Measurements from ENCODE around the gene NACC2. TPM values are rescaled to one million over a fixed set of nuclear protein-coding genes. Genes with fewer than 3 reads are reported as not detected.

NACC2 gene
- total RNA-seq, 4 donors from 2014 or later: 93.8 to 192 (median 142) TPM

GRCh38 chr9:136108648-136109266, 13.7 kb upstream of the NACC2 start:
- Histone ChIP-seq H3K4me1 (peaks cover 71 to 76% (median 71%) of the 10 kb centered on the region in 4 donors), H3K27ac (replicated peaks in 1 of 4) (peak overlapping the region; percentile 80 to 88 (median 82)), H3K9me3 (no peaks in the 10 kb centered on the region), H3K36me3 (peaks cover 0 to 6% (median under 1%) of the 10 kb centered on the region in 4 donors), H3K27me3 (peaks cover 0 to 6% (median 0%) of the 10 kb centered on the region in 4 donors), H3K4me3 (peak overlapping the region; percentile 39 to 53 (median 48))
- 77% methylated on average over 27 of the region's 27 CpGs for whole genome bisulfite sequencing
- DNase-seq (ENCODE audit: extremely low spot score): no peak
- no peak for TF ChIP-seq EP300 (IDR thresholded peaks at IDR 0.05)
- no peak for TF ChIP-seq POLR2AphosphoS5 (IDR thresholded peaks at IDR 0.05)
- TF ChIP-seq CTCF (IDR thresholded peaks at IDR 0.05): no peak
- no peak for TF ChIP-seq POLR2A (IDR thresholded peaks at IDR 0.05; ENCODE audit: low read depth)
- intact Hi-C loops (cut with DNase I): no loop called here

GRCh38 chr9:136107953-136108647, 13.0 kb upstream of the NACC2 start:
- no peak for DNase-seq (ENCODE audit: extremely low spot score)
- Histone ChIP-seq H3K36me3 (no peaks in the 10 kb centered on the region), H3K9me3 (no peaks in the 10 kb centered on the region), H3K4me1 (peaks cover 71 to 77% (median 76%) of the 10 kb centered on the region in 4 donors), H3K4me3 (no peak overlapping the region), H3K27ac (replicated peaks in 1 of 4) (peak overlapping the region; percentile 80 to 88 (median 82)), H3K27me3 (peaks cover 0 to 13% (median 0%) of the 10 kb centered on the region in 4 donors)
- intact Hi-C loops (cut with DNase I): no loop called here
- 85% methylated on average over 21 of the region's 29 CpGs for WGBS
- no peak for TF ChIP-seq CTCF (IDR thresholded peaks at IDR 0.05)
- TF ChIP-seq POLR2A (IDR thresholded peaks at IDR 0.05; ENCODE audit: low read depth): no peak
- TF ChIP-seq POLR2AphosphoS5 (IDR thresholded peaks at IDR 0.05): no peak
- TF ChIP-seq EP300 (IDR thresholded peaks at IDR 0.05): no peak

GRCh38 chr9:136107155-136107952, 12.3 kb upstream of the NACC2 start:
- no peak overlapping the region for H3K4me3 ChIP-seq
- peaks cover 0 to 14% (median 0%) of the 10 kb centered on the region in 4 donors for H3K27me3 ChIP-seq
- intact Hi-C loops (cut with DNase I): no loop called here
- no peaks in the 10 kb centered on the region for H3K9me3 ChIP-seq
- peak overlapping the region in 3 of 4 donors; percentile 80 to 84 (median 81) for H3K27ac ChIP-seq (replicated peaks in 1 of 4)
- no peak for TF ChIP-seq EP300 (IDR thresholded peaks at IDR 0.05)
- TF ChIP-seq CTCF (IDR thresholded peaks at IDR 0.05): no peak
- TF ChIP-seq POLR2AphosphoS5 (IDR thresholded peaks at IDR 0.05): no peak
- 61% methylated on average over 15 of the region's 29 CpGs for WGBS
- no peak for DNase-seq (ENCODE audit: extremely low spot score)
- peaks cover 71 to 78% (median 76%) of the 10 kb centered on the region in 4 donors for H3K4me1 ChIP-seq
- no peaks in the 10 kb centered on the region for H3K36me3 ChIP-seq

GRCh38 chr9:136105398-136106135, 10.5 kb upstream of the NACC2 start:
- Histone ChIP-seq H3K9me3 (no peaks in the 10 kb centered on the region), H3K4me3 (no peak overlapping the region), H3K27ac (replicated peaks in 1 of 4) (peak overlapping the region; percentile 1 to 61 (median 33)), H3K4me1 (peaks cover 65 to 73% (median 70%) of the 10 kb centered on the region in 4 donors), H3K27me3 (peaks cover 0 to 14% (median 0%) of the 10 kb centered on the region in 4 donors), H3K36me3 (no peaks in the 10 kb centered on the region)
- no peak for DNase-seq (ENCODE audit: extremely low spot score)
- WGBS: 45% methylated on average over 13 of the region's 17 CpGs
- no peak for TF ChIP-seq CTCF (IDR thresholded peaks at IDR 0.05)
- peak in 1 of 2 donors; percentile 23 for TF ChIP-seq POLR2AphosphoS5 (IDR thresholded peaks at IDR 0.05)
- no peak for TF ChIP-seq POLR2A (IDR thresholded peaks at IDR 0.05; ENCODE audit: low read depth)
- intact Hi-C loops (cut with DNase I): no loop called here

All from esophagus muscularis mucosa (tissue), 4 donors.